Loucy (cell line): ENCODE data around the gene RPS6KA5.
A peak's percentile ranks its signal among the peaks of the same experiment; 100 is the strongest.

Experiments
- H2AFZ ChIP-seq: fragments of 200-600 bp; sonication (generic); 2 replicates; pipeline ENCODE4 v1.6.0; 2016; ENCODE audit warnings: antibody characterized with exemption, mild to moderate bottlenecking, low read length, moderate library complexity
- H3F3A ChIP-seq: fragments of 200-600 bp; 2 replicates; pipeline ENCODE4 v1.6.0; 2016; ENCODE audit warnings: antibody characterized with exemption, low read depth, mild to moderate bottlenecking
- H3K27me3 ChIP-seq: fragments of 200-600 bp; sonication (generic); 2 replicates; pipeline ENCODE4 v1.6.1; 2014; ENCODE audit warnings: low read length, mild to moderate bottlenecking; ENCODE audit not compliant: insufficient read depth, poor library complexity, severe bottlenecking
- H3K36me3 ChIP-seq: fragments of 200-600 bp; sonication (generic); 2 replicates; pipeline ENCODE4 v1.6.1; 2016; ENCODE audit warnings: low read length; ENCODE audit not compliant: insufficient read depth
- H3K4me1 ChIP-seq: fragments of 200-600 bp; sonication (generic); 2 replicates; pipeline ENCODE4 v1.5.1; 2014; ENCODE audit warnings: low read length, mild to moderate bottlenecking; ENCODE audit not compliant: insufficient read depth, poor library complexity, severe bottlenecking
- H3K4me2 ChIP-seq: fragments of 200-600 bp; sonication (generic); 2 replicates; pipeline ENCODE4 v1.6.0; 2014; ENCODE audit warnings: antibody characterized with exemption, low read length, low read depth, mild to moderate bottlenecking; ENCODE audit not compliant: poor library complexity, severe bottlenecking
- H3K4me3 ChIP-seq: fragments of 200-600 bp; sonication (generic); 2 replicates; pipeline ENCODE4 v1.5.1; 2014; ENCODE audit warnings: low read length, mild to moderate bottlenecking, mixed read lengths; ENCODE audit not compliant: poor library complexity, severe bottlenecking
- H3K79me2 ChIP-seq: fragments of 200-600 bp; sonication (generic); 2 replicates; pipeline ENCODE4 v1.6.1; 2014; ENCODE audit warnings: low read length; ENCODE audit not compliant: insufficient read depth
- H3K9ac ChIP-seq: fragments of 200-600 bp; sonication (generic); 2 replicates; pipeline ENCODE4 v1.6.0; 2014; ENCODE audit warnings: mild to moderate bottlenecking, low read depth, low read length, moderate library complexity; ENCODE audit not compliant: poor library complexity, severe bottlenecking
- H3K9me2 ChIP-seq: fragments of 200-600 bp; sonication (generic); replicated peaks from 2 replicates; pipeline ENCODE4 v1.6.1; 2016; ENCODE audit warnings: low read depth, low read length, mixed read lengths
- H3K9me3 ChIP-seq: fragments of 200-600 bp; sonication (generic); 2 replicates; pipeline ENCODE4 v1.6.1; 2014; ENCODE audit warnings: mild to moderate bottlenecking, antibody characterized with exemption, low read length, low read depth; ENCODE audit not compliant: insufficient read depth
- H4K20me1 ChIP-seq: fragments of 200-600 bp; sonication (generic); 2 replicates; pipeline ENCODE4 v1.6.0; 2014; ENCODE audit warnings: antibody characterized with exemption, low read length, mild to moderate bottlenecking; ENCODE audit not compliant: insufficient read depth, poor library complexity, severe bottlenecking
- CTCF ChIP-seq: fragments of 200-600 bp; sonication (generic); conservative IDR thresholded peaks from 2 replicates; pipeline ENCODE4 v1.5.1; 2014; ENCODE audit warnings: mild to moderate bottlenecking, antibody characterized with exemption, low read length
- EZH2phosphoT487 ChIP-seq: fragments of 200-600 bp; IDR thresholded peaks from 2 replicates; pipeline ENCODE4 v1.6.1; 2018; ENCODE audit warnings: antibody characterized with exemption, mild to moderate bottlenecking, moderate library complexity, borderline replicate concordance

RPS6KA5 gene

GRCh38 chr14:91082282-91082681, 21.8 kb upstream of the RPS6KA5 start:
- Histone ChIP-seq H3K9me2 (no peaks in the 10 kb centered on the region), H3K4me2 (no peak overlapping the region), H2AFZ (no peak overlapping the region), H3K79me2 (no peaks in the 10 kb centered on the region), H3K36me3 (no peaks in the 10 kb centered on the region), H3K4me1 (peaks cover 7% of the 10 kb centered on the region), H3K9me3 (no peaks in the 10 kb centered on the region), H3K9ac (no peak overlapping the region), H4K20me1 (peaks cover 4% of the 10 kb centered on the region), H3K27me3 (no peaks in the 10 kb centered on the region), H3F3A (no peaks in the 10 kb centered on the region), H3K4me3 (no peak overlapping the region)
- TF ChIP-seq EZH2phosphoT487: no peak
- no peak for TF ChIP-seq CTCF

- Histone ChIP-seq H3K9me2 (no peaks in the 10 kb centered on the region), H3K4me1 (peaks cover 7% of the 10 kb centered on the region), H3K9ac (no peak overlapping the region), H3K9me3 (no peaks in the 10 kb centered on the region), H2AFZ (no peak overlapping the region), H3K79me2 (no peaks in the 10 kb centered on the region), H3K36me3 (no peaks in the 10 kb centered on the region), H3K4me3 (no peak overlapping the region), H3K4me2 (no peak overlapping the region), H3F3A (no peaks in the 10 kb centered on the region), H3K27me3 (peaks cover 9% of the 10 kb centered on the region), H4K20me1 (peaks cover 4% of the 10 kb centered on the region)
- no peak for TF ChIP-seq EZH2phosphoT487
- TF ChIP-seq CTCF: no peak
Measured at GRCh38 chr14:91080071-91080470, 19.6 kb upstream of the RPS6KA5 start.

- peaks cover 7% of the 10 kb centered on the region for H3K4me1 ChIP-seq
- H3K9ac ChIP-seq: no peak overlapping the region
- TF ChIP-seq EZH2phosphoT487: no peak
- no peak for TF ChIP-seq CTCF
- peaks cover 4% of the 10 kb centered on the region for H4K20me1 ChIP-seq
- no peak overlapping the region for H2AFZ ChIP-seq
- H3K4me2 ChIP-seq: peak overlapping the region; percentile 10
- peaks cover 9% of the 10 kb centered on the region for H3K27me3 ChIP-seq
- no peaks in the 10 kb centered on the region for H3K79me2 ChIP-seq
- H3K36me3 ChIP-seq: no peaks in the 10 kb centered on the region
- no peaks in the 10 kb centered on the region for H3K9me2 ChIP-seq
- no peaks in the 10 kb centered on the region for H3F3A ChIP-seq
- H3K4me3 ChIP-seq: no peak overlapping the region
- H3K9me3 ChIP-seq: no peaks in the 10 kb centered on the region
Measured at GRCh38 chr14:91078095-91078737, 17.8 kb upstream of the RPS6KA5 start.
